Erythroblast (primary cell): ENCODE data around the gene SPATA6.

Source experiments
- GATA1 ChIP-seq: IDR thresholded peaks from 2 replicates; pipeline ENCODE4 v1.6.1; 2011; ENCODE audit warnings: low read depth, mild to moderate bottlenecking, control low read depth, low read length, moderate library complexity
- POLR2A ChIP-seq: IDR thresholded peaks from 2 replicates; pipeline ENCODE4 v1.6.1; 2011; ENCODE audit warnings: mild to moderate bottlenecking, low read length

- TF ChIP-seq POLR2A (no peak), GATA1 (no peak)
Observed at GRCh38 chr1:48469616-48470480, 2.2 kb downstream of the SPATA6 start.
